Keratinocyte (primary cell): ENCODE data around the gene R3HDM2. TPM values are rescaled to one million over a fixed set of nuclear protein-coding genes. Genes with fewer than 3 reads are reported as not detected.

Source experiments
- DNase-seq: peaks from one replicate; pipeline ENCODE4 v3.0.0-alpha.2; 2011; ENCODE audit warnings: low read depth, missing footprints, low spot score
- FAIRE-seq: peaks from 2 replicates; lab custom pipeline; 2011; peaks lifted over from hg19 to GRCh38; lab: Jason Lieb, UNC
- H2AFZ ChIP-seq: 2 replicates; pipeline ENCODE4 v1.6.0; 2012; ENCODE audit warnings: low read length, control low read depth, inconsistent platforms; ENCODE audit not compliant: control insufficient read depth
- H3K27ac ChIP-seq: 2 replicates; pipeline ENCODE4 v1.5.1; 2011; ENCODE audit warnings: low read length; ENCODE audit not compliant: control insufficient read depth, insufficient read depth
- H3K27me3 ChIP-seq: 3 replicates; pipeline ENCODE4 v1.6.0; 2011; ENCODE audit warnings: low read length; ENCODE audit not compliant: control insufficient read depth, insufficient read depth; ENCODE audit errors: extremely low read depth
- H3K36me3 ChIP-seq, 2 experiments: 2 replicates in 1 of 2; 3 replicates in 1 of 2; pipeline ENCODE4 v1.5.1; 2011; ENCODE audit warnings: low read length in 2 of 2, mild to moderate bottlenecking in 1 of 2; ENCODE audit not compliant: control insufficient read depth in 2 of 2, insufficient read depth in 2 of 2; ENCODE audit errors: extremely low read depth in 1 of 2
- H3K4me1 ChIP-seq: 3 replicates; pipeline ENCODE4 v1.5.1; 2011; ENCODE audit warnings: low read length; ENCODE audit not compliant: control insufficient read depth, insufficient read depth; ENCODE audit errors: extremely low read depth
- H3K4me2 ChIP-seq: 3 replicates; pipeline ENCODE4 v1.6.0; 2011; ENCODE audit warnings: low read depth, low read length; ENCODE audit not compliant: control insufficient read depth, insufficient read depth; ENCODE audit errors: extremely low read depth
- H3K4me3 ChIP-seq, 3 experiments: fragments of 200-600 bp in 1 of 3; sonication (generic) in 1 of 3; 2 replicates in 2 of 3; 3 replicates in 1 of 3; pipeline ENCODE4 v1.5.1; 2011 to 2016; ENCODE audit warnings: low read length in 3 of 3, mild to moderate bottlenecking in 3 of 3, control low read depth in 2 of 3, inconsistent platforms in 1 of 3, low read depth in 1 of 3, mixed read lengths in 1 of 3, mixed run types in 1 of 3, moderate library complexity in 1 of 3; ENCODE audit not compliant: control insufficient read depth in 2 of 3, insufficient read depth in 2 of 3; ENCODE audit errors: extremely low read depth in 1 of 3
- H3K79me2 ChIP-seq: 2 replicates; pipeline ENCODE4 v1.6.0; 2012; ENCODE audit warnings: low read length; ENCODE audit not compliant: control insufficient read depth, insufficient read depth
- H3K9ac ChIP-seq: 3 replicates; pipeline ENCODE4 v1.6.0; 2011; ENCODE audit warnings: low read length; ENCODE audit not compliant: control insufficient read depth, insufficient read depth; ENCODE audit errors: extremely low read depth
- H3K9me1 ChIP-seq: 3 replicates; pipeline ENCODE4 v1.6.0; 2011; ENCODE audit warnings: low read length; ENCODE audit not compliant: control insufficient read depth, insufficient read depth; ENCODE audit errors: extremely low read depth
- H3K9me3 ChIP-seq: 2 replicates; pipeline ENCODE4 v1.5.1; 2012; ENCODE audit warnings: low read depth, low read length; ENCODE audit not compliant: control insufficient read depth
- H4K20me1 ChIP-seq: 3 replicates; pipeline ENCODE4 v1.6.0; 2011; ENCODE audit warnings: low read length; ENCODE audit not compliant: control insufficient read depth, insufficient read depth; ENCODE audit errors: extremely low read depth
- EZH2 ChIP-seq: IDR thresholded peaks from one replicate; pipeline ENCODE4 v1.6.1; 2012; ENCODE audit warnings: inconsistent platforms, mild to moderate bottlenecking, low read length, moderate library complexity
- dilution Hi-C: fragments of 300-500 bp; cut with MboI; formaldehyde crosslinking; loops from one replicate; pipeline ENCODE4 v1.7.0; 2020; ENCODE audit warnings: low sequenced_read_pairs; ENCODE audit not compliant: extremely low pct_ligation_motif_present
- polyA plus RNA-seq, 5 experiments: library from polyadenylated mRNA; depleted of rRNA in 3 of 5; stranded (reverse) in 3 of 5; stranded (forward) in 1 of 5; unstranded in 1 of 5; fragments of >200 nt; gene quantifications; 1 replicate in 1 of 5; 2 replicates in 3 of 5; 3 replicates in 1 of 5; pipeline versions ENCODE4 v1.2.1 to v1.2.3, GENCODE V29; 2011 to 2012; ENCODE audit warnings: missing spikeins in 2 of 5, low read depth in 1 of 5, low replicate concordance in 1 of 5
- TF ChIP-seq, protein P1 (sequence below), 3 experiments: IDR thresholded peaks in 1 of 3; conservative IDR thresholded peaks in 1 of 3; optimal IDR thresholded peaks in 1 of 3; 2 replicates in 2 of 3; 3 replicates in 1 of 3; pipeline versions ENCODE3 to v1.5.1; 2011; ENCODE audit warnings: low read length in 3 of 3, mild to moderate bottlenecking in 3 of 3, moderate library complexity in 2 of 3, control low read depth in 1 of 3, inconsistent platforms in 1 of 3; ENCODE audit not compliant: insufficient read depth in 2 of 3; ENCODE audit errors: extremely low read depth in 1 of 3

Gene R3HDM2
- polyA plus RNA-seq, 1 donor (not counting 4 experiments of a cell fraction or from before 2014, with no cell fraction given), result 11.1 TPM

GRCh38 chr12:57226588-57227314 is 204.1 kb downstream of the R3HDM2 start:
- H3K36me3 ChIP-seq, result peaks cover 5 to 8% of the 10 kb centered on the region in 2 experiments
- peaks cover 23% of the 10 kb centered on the region for H3K79me2 ChIP-seq
- TF ChIP-seq, protein P1, sequence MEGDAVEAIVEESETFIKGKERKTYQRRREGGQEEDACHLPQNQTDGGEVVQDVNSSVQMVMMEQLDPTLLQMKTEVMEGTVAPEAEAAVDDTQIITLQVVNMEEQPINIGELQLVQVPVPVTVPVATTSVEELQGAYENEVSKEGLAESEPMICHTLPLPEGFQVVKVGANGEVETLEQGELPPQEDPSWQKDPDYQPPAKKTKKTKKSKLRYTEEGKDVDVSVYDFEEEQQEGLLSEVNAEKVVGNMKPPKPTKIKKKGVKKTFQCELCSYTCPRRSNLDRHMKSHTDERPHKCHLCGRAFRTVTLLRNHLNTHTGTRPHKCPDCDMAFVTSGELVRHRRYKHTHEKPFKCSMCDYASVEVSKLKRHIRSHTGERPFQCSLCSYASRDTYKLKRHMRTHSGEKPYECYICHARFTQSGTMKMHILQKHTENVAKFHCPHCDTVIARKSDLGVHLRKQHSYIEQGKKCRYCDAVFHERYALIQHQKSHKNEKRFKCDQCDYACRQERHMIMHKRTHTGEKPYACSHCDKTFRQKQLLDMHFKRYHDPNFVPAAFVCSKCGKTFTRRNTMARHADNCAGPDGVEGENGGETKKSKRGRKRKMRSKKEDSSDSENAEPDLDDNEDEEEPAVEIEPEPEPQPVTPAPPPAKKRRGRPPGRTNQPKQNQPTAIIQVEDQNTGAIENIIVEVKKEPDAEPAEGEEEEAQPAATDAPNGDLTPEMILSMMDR (optimal IDR thresholded peaks at IDR 0.05 in 1 of 3, IDR thresholded peaks at IDR 0.05 in 1 of 3, conservative IDR thresholded peaks at IDR 0.05 in 1 of 3; ENCODE audit: extremely low read depth in 1 of 3, insufficient read depth in 2 of 3, low read length in 3 of 3), result no peak
- no peak for TF ChIP-seq EZH2
- dilution Hi-C loops, result no loop called here
- no peaks in the 10 kb centered on the region for H4K20me1 ChIP-seq
- H3K27ac ChIP-seq, result no peak overlapping the region
- H3K9me3 ChIP-seq, result no peaks in the 10 kb centered on the region
- H3K4me2 ChIP-seq, result no peak overlapping the region
- DNase-seq, result no peak
- H3K9ac ChIP-seq, result no peak overlapping the region
- peaks cover 20% of the 10 kb centered on the region for H3K4me1 ChIP-seq
- no peak overlapping the region for H3K4me3 ChIP-seq
- H2AFZ ChIP-seq, result no peak overlapping the region
- no peaks in the 10 kb centered on the region for H3K9me1 ChIP-seq
- H3K27me3 ChIP-seq, result peaks cover 3% of the 10 kb centered on the region
- FAIRE-seq, result no peak

GRCh38 chr12:57225680-57226210 is 205.1 kb downstream of the R3HDM2 start:
- Histone ChIP-seq H3K79me2 (peaks cover 13% of the 10 kb centered on the region), H3K9me1 (no peaks in the 10 kb centered on the region), H4K20me1 (no peaks in the 10 kb centered on the region), H3K9ac (no peak overlapping the region), H3K27ac (no peak overlapping the region), H3K36me3 (no peaks in the 10 kb centered on the region), H3K4me2 (no peak overlapping the region), H2AFZ (no peak overlapping the region), H3K9me3 (no peaks in the 10 kb centered on the region), H3K4me3 (no peak overlapping the region), H3K4me1 (peaks cover 10% of the 10 kb centered on the region), H3K27me3 (peaks cover 13% of the 10 kb centered on the region)
- dilution Hi-C loops, result no loop called here
- FAIRE-seq (no peak), DNase-seq (no peak)
- no peak for TF ChIP-seq EZH2
- TF ChIP-seq, protein P1 (optimal IDR thresholded peaks at IDR 0.05 in 1 of 3, IDR thresholded peaks at IDR 0.05 in 1 of 3, conservative IDR thresholded peaks at IDR 0.05 in 1 of 3; ENCODE audit: extremely low read depth in 1 of 3, insufficient read depth in 2 of 3, low read length in 3 of 3), result no peak
